A549 treated with AZD9567 at 1 μM for 4 hours (cell line): ENCODE data around the gene CCNYL1. TPM values are rescaled to one million over a fixed set of nuclear protein-coding genes. Genes with fewer than 3 reads are reported as not detected.

ENCODE experiments used
- total RNA-seq: library from RNA; stranded (reverse); fragments of 200-300 nt; extraction: Qiagen RNA extraction; gene quantifications from 5 replicates; pipeline ENCODE4 v1.2.3, GENCODE V29; 2022; ENCODE audit not compliant: insufficient read depth

The CCNYL1 gene
- total RNA-seq: 17.6 to 34.5 TPM (median 20.6 TPM) in 5 replicates

DNA sequence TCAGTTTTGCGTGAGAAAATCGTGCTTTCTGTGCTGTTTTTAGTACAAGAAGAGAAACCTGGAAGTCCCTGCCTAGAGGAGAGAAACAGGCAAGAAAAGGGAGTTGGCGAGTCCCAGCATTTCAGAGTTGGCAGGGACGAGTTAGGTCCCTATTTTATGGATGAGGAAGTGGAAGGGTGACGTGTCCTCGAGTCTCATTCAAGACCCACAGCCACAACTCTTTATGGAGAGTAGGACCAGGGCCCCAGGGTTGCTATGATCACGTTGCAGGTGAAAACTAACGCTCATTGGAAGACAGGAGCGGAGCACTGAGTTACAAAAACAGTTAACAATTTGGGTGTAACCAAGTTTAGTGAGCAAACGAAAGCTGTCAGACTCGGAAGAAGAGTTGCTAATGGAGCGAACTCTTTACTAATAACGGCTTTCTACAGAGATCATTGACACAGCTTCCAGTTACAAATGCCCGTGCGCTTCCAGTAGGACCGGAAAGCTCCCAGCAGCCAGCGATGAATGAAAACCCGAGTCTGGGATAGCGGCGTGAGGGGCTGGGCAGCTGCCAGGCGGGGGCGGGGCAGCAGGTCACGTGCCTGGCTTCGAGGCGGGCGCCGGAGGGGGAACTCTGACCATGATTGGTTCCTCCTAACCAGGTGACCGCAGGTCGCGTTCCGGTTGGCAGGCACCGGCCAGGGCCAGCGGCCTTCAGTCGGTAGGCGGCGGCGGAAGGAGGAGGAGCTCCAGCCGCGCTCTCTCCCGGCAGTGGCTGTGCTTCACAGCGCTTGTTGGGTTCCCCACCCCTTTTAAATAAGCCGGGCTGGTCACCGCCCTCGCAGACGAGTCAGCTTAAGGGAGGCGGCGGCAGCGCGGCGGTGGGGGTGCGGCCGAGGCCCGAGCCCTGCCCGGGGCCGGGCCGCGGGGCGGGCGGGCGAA lies at the start of gene CCNYL1:
CCNYL1 (plus strand) TSS at position 827 of the 927 bp plus-strand sequence. CDS start 257 bp downstream, outside the sequence.

Other genes starting within 250 kb of the CCNYL1 start
- gene CREB1, start 181.7 kb upstream of the CCNYL1 start, total RNA-seq: 20.6 to 28.6 TPM (median 25.4 TPM) in 5 replicates
- 15.1 to 24.0 TPM (median 22.2 TPM) in 5 replicates for gene METTL21A, start 86.2 kb upstream of the CCNYL1 start, total RNA-seq
- 3.0 to 3.5 TPM (median 3.4 TPM) in 5 replicates for gene FZD5, start 58.3 kb downstream of the CCNYL1 start, total RNA-seq